Hematopoietic multipotent progenitor cell treated with erythropoietin and hydrocortisone succinate and interleukin-3 and kit ligand, for 8 days (in vitro differentiated cells): ENCODE data around the gene CABP1.
A peak's percentile ranks its signal among the peaks of the same experiment; 100 is the strongest.

Experiments
- DNase-seq: peaks from one replicate; pipeline ENCODE4 v3.0.0-alpha.2; 2015

The CABP1 gene

DNA sequence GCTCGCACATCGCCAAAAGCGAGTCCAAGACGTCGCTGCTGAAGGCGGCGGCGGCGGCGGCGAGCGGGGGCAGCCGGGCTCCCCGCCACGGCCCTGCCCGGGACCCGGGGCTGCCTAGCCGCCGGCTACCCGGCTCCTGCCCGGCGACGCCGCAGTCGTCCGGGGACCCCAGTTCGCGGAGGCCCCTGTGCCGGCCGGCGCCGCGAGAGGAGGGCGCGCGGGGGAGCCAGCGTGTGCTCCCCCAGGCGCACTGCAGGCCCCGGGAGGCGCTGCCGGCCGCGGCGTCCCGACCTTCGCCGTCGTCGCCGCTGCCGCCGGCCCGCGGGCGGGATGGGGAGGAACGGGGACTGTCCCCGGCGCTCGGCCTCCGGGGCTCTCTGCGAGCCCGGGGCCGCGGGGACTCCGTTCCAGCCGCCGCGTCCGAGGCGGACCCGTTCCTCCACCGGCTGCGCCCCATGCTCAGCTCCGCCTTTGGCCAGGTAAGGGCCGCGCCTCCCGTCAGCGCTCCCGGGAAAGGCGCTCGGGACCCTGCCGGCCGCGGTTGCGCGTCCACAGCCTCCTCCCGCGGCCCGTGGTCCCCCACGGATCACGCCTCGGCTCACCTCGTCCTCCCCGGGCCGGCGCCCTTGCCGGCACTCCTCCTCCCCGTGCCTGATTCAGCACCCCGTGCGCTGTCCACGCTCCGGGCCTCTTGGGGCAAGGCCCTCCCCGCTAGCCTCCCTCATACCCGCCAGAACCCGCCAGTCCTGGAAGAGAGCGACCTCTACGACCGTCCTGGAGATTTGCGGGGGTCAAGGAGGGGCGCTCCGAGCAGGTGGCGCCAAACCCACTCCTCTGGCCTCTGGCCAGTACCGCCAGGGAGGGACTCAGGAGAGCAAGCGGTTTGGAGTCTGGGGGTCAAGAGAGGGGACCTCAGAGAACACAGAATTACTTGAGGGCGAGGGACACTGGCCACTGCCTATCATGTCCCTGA is 721 bp downstream of the CABP1 start:
- peak; percentile 51 for DNase-seq

DNA sequence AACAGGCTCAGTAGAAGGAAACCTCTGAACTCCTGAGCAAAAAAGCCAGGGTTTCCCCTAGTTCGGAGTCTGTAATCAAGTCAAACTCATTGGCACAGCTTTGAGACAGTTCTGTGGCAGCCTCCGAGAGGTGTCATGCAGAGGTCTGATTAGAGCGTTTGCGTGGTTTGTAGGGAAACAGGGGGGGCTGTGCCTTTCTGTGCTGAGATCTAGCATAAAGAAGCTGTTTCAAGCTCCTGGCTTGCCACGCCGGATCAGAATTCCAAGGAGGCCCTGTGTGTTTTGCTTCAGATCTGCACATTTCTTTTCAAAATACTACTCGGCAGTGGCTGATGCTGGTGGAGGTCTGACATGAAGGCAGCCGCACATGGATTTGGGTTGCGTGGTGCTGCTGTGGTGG is 1.7 kb downstream of the CABP1 start:
- DNase-seq: no peak

DNA sequence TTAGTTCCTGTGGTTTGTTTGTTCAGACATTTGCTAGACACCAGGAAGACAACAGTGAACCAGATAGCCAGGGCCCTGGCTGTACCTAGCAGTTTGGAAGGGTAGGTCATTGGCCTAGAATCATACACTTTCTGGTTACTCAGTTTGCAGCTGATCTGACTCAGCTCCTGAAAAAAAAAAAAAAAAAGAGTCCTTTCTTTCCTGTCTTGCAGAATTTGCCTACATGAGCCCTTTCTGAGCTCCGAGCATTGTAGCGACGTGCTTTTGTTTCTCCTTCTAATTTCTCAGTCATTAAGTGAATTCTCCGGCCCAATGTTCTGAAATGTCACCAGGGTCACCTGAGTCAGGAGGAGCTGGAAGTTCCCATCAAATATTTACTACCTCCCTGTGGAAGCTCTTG is 2.4 kb downstream of the CABP1 start:
- DNase-seq: no peak

DNA sequence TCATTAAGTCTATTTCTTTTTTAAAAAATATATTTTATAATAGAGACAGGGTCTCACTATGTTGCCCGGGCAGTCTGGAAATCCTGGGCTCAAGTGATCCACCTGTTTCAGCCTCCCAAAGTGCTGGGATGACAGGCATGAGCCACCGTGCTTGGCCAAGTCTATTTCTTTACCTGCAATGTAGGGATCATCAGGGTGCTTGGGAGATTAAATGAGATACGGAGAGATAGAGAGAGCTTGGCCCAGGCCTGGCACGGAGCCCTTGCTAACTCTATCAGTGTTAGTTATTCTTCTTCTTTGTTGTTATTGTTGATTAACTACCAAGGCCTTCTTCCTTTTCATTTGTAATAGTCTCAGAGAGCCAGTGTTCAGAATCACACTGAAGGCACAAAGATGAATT is 3.1 kb downstream of the CABP1 start:
- DNase-seq: no peak

DNA sequence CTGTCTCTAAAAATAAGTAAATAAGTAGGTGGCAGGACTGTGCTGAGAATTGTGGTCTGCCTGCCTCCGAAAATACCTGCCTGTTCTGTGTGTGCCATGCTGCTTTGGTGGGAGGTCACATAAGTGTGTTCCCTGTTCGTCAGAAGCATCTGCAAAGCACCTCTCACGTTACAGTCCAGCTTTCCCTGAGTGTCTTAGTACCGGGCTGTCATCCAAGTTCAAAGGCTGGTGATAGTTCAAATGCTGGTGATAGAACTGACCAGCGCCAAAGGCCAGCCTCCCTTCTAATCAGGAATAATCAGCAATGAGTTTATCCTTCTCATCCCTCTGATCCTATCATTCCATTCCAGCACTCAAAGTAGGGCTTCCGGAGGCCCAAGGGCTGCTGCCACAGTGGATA is 5.6 kb downstream of the CABP1 start:
- DNase-seq: no peak

DNA sequence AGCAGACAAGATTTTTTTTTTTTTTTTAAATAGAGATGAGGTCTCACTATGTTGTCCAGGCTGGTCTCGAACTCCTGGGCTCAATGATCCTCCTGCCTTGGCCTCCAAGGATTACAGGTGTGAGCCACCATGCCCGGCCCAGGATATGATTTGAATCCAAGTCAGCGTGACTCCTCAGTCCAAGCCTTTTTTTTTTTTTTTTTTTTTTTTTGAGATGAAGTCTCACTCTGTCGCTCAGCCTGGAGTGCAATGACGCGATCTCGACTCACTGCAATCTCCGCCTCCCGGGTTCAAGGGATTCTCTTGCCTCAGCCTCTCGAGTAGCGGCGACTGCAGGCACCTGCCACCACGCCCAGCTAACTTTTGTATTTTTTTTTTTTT is 6.9 kb downstream of the CABP1 start:
- no peak for DNase-seq

DNA sequence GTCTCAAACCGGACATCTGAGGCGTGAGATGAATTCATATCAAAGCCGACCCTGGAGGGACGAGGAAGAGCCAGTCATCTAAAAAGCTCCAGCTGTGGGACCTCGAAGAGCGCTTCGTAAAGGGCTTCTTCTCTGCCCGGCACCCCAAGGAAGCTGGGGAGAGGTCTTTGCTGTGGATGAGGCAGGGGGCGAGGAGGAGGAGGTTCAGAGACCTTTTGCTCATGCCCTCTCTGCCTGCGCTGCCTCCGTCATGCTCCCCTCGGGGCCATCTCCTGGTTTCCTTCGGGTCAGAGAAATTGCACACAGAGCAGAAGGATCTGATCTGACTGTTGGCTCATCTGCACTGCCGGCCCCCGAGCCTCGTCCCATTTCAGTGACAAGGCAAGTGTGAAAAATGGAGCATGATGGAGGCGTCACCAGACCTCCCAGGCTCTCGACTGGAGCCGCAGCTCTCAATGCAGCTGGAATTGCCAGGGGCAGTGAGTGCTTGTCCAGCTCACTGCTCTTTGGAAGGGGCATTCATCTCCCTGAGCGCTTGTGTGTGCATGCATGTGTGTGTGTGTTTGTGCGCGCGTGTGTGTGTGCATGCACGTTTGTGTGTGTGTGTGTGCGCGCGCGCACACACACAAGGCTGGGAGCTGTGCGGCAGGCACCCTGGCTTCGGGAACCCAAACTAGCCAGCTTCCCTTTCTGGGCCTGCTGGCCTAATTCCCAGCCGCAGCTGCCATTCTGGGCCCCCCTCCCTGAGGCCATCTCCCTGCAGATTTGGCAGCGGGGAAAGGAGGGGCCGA is 9.2 kb downstream of the CABP1 start:
- no peak for DNase-seq

DNA sequence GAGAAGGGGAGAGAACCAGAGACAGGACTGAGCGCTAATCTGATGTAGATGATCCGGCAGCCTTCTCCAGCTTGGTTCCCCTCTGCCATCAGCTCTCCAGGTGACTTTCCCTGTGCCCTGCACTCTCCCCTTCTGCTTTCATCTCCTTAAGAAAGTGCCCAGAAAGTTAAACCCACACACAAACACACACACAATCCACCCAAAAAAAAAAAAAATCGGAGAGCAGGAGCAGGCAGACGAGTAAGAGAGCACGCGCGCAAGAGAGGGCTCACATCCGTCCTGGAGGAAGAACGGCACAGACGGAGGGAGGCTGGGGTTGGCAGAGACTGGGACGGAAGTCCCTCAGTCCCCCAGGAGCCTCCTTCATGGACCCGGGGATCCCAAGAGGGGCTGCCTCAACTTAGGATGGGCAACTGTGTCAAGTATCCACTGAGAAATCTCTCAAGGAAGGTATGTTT is 9.8 kb downstream of the CABP1 start:
- DNase-seq: no peak

DNA sequence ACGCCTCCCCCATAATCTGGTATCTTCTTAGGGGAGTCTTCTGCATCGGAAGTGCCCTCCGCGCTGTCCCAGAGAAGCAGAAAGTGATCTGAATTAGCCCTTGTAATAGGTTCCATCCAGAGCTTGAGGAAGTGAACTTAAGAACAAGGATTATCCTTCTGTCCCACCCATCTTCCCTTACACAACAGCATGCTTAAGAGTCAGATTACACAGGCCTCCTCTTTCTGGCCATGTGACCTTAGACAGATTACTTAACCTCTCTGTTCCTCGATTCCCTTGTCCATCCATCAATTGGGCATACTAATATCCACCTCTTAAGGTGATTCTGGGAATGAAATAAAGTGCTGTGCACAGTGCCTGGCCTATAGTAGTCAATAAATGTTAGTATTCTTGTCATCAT is 11.4 kb downstream of the CABP1 start:
- no peak for DNase-seq

DNA sequence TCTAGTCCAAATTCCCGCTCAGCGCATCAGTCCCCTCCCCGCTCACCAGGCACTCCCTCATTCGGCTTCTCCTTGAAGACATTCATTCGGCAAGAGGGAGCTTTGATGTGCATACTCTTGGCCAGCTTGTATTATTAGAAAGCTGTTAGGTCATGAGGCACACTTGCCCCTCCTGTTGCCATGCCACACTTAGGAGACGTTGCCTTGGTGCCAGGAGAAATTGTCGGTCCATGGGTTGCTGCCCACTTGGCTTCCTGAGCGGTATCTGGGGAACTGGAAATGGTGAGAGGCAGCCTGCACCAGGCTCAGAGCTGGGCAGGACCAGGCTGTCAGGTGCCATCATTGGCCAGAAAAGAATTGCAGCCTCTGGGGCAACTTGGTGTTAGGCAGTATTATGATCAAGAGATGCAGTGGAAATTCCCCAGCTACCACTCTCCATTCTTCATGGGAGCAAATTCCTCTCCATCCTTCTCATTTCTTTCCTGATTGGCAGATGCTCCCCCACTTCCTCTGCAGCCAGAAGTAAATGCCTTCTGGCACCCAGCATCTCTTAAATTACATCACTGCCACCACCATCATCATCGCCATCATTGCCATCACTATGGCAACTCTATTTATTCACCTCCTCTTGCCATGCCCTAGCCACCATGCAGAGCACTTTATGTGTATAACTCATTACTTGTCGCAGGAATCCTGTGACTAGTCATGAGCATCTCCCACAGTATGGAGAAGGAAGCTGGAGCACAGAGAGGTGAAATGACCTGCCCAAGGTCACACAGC is 12.4 kb downstream of the CABP1 start:
- no peak for DNase-seq

DNA sequence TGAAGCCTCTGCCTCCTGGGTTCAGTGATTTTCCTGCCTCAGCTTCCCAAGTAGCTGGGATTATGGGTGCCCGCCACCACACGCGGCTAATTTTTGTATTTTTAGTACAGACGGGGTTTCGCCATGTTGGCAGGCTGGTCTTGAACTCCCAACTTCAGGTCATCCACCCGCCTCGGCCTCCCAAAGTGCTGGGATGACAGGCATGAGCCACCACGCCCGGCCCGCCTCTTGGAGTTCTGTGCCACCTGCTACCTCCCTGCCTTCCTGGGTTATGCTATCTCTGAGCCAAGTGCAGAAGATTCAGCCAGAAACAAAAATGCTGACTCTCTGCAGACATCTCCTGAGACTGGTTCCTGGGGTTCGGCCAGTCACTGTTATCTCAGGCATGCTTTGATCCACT is 13.2 kb downstream of the CABP1 start:
- no peak for DNase-seq

DNA sequence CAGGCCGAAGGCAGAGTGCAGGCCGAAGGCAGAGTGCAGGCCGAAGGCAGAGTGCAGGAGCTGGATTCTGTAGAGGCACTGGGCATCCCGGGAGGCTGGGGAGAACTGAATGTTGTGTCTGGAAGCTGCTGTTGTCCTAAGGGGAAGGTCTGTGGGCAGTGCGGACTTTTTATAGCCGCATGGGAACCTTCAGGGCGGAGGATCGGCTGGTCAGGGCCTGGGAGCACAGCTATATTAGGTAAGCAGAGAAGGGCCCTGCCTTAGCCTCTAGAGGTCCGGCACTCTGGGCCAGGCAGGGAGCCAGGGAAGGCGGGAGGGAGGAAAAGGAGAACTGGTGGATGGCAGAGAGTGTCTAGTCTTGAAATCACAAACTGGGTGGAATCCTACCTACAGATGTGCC is 14.2 kb downstream of the CABP1 start:
- no peak for DNase-seq

DNA sequence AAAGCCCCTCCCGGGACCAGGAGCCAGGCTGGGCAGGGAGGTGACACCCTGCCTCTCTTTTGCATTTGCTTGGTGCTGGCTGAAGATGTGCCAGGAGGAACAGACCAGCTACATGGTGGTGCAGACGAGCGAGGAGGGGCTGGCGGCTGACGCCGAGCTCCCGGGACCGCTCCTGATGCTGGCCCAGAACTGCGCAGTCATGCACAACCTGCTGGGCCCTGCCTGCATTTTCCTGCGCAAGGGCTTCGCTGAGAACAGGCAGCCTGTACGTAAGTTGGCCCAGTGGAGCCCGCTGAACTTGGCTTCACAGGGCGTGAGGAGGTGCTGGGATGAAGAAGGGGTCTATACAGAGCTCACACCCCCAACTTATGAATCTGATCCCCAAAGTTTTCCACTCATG is 15.6 kb downstream of the CABP1 start:
- no peak for DNase-seq

DNA sequence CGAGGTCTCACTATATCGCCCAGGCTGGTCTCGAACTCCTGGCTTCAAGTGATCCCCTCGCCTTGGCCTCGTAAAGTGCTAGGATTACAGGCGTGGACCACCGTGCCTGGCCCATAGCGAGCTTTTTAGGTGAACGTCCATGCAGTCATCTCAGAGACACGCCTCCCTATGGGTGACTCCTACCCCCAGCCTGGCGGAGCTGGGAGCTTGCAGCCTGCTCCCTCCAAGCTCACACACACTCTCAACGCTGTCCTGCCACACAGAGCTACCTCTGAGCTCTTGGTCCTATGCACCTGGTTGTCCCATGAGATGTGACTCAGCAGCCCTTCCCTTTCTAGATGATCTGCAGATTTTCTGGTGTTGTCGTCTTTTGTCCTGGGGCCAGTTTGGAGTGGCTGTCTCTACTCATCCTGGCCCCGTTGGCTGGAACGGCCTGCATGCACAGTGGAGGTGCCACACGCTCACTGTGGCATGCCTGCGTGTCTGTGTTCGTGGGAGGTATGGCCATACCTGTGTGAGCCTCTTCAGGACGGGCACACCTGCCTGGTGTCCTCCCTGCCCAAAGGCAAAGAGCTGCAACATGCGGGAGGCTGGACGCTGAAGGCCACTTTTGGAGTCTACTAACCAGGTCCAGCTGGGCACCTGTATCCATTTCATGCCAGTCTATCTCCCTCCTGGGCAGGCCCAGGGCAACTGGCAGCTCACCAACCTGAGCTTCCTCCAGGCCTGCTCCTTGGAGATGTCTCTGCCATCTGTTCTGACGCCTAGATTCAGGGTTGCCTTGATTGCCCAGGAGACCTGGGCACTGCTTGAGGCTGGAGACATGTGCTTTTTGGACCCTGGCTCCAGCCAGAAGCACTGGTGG is 18.1 kb downstream of the CABP1 start:
- no peak for DNase-seq

DNA sequence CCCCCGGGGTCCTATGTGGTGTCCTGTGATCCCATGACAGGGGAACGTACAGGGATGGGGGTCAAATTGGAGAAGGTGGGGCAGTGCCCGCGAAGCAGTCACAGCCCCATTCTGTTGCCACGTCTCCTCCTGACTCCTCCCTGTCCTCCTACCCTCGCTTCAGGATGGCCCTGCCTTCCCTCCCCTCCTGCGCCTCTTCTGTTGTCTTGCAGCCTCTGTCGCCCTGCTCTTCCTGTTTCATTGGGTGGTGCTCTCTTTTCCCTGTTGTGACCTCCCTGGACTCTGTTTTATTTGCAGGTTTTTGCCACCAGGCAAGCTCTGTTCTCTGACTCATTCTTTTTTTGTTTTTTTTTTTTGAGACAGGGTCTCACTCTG is 18.7 kb downstream of the CABP1 start:
- DNase-seq: no peak

DNA sequence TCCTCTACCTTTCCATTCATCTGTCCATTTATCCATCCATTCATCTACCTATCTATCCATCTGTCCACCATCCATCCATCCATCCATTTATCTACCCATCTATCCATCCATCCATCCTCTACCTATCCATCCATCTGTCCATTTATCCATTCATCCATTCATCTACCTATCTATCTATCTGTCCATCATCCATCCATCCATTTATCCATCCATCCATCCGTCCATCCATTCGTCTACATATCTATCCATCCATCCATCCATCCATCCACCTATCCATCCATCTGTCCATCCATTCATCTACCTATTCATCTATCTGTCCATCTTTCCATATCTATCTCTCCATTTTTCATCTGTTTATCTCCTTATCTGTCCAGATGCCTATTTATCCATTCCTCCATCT is 21.0 kb downstream of the CABP1 start:
- DNase-seq: no peak

DNA sequence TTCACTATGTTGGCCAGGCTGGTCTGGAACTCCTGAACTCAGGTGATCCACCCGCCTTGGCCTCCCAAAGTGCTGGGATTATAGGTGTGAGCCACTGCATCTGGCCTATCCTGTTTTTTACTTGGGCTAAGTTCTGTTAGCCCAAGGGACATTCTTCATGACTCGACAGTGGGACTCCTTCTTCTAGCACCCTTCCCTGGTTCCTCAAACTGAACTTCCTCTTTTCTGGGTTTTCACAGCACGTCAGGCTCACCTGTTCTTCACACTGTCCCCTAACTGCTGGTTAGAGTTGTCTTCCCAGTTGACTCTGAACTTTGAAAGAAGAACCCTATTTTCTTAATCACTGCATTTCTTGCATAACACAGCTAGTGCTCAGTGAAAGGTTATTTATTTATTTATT is 22.5 kb downstream of the CABP1 start:
- no peak for DNase-seq

DNA sequence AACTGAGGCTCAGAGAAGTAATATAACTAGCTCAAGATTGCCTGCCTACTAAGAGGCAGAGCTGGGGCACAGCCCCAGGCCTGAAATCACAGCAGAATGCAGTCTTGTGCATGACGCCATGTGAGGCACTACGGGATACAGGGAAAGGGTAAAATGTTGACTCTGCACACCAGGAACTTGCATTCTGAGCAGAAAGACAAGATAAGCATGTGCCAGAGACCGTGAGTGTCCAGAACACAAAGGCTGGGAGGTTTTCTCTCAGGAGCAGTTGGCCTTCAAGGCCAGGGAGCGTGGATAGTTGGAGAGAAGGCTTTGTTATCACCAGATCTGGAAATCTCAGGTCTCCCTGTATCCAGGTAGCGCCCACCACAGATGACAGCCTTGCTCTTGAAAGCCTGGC is 23.3 kb downstream of the CABP1 start:
- DNase-seq: no peak

DNA sequence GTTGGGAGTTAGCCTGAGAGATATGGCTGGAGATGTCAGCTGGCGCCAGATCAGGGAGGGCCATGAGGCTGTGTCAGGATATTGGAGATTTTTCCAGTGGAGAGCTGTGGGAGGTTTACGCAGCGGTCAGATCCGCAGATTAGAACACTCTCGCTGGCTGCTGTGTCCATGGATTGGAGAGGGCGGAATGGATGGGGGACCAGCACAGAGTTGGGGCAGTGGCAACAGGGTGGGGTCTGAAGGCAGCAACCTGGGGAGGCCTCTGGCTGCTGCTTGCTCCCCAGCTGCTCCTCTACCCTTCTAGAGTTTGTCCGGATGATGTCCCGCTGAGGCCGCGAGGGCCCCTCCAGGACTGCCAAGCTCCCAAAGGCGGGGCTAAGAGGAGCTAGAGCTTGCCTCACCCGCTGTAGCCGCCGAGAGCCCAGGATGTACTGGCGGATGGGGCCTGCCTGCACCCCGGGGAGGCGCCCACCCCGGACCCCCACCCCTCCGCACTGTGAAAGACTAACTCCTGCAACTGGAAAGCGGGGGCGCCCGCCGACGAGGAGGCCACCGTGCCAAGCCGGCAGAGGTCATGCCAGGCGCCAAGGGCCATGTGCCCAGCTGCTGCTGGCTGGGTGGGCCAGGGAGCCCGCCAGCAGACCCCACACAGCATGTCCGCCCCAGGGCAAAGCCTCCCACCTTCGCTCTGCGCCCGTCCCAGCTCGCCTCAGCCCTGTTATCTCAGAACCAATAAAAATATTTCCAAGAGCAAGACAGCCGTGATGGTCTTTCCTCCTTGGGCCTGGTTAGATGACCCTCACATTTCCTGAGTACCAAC is 26.4 kb downstream of the CABP1 start:
- DNase-seq: no peak

DNA sequence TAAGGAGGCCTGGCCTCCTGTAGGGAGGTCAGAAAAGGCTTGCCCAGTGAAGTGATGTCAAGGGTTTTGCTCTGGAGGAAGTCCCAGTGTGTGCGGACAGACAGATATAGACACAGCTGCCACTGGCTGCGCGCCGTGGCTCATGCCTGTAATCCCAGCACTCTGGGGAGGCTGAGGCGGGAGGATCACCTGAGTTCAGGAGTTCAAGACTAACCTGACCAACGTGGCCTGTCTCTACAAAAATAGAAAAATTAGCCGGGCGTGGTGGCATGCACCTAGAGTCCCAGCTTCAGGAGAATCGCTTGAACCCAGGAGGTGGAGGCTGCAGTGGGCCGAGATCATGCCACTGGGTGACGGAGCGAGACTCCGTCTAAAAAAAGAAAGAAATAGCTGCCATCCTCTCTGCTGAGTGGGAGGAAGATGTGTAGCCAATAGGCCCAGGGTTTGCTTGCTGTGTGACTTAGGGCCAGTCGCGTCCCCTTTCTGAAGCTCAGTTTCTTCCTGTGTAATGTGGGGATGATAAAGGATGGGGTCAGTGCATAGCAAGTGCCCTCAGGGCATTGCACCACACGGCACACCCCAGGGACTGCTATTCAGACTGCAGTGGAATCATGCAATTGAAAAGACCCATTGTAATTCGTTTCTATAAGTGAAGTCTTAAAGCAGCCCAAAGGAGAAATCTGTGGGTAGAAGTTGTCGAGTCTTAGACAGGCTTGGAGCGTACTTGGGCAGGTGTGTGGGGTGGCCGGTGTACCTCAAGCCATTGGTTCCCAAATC is 27.9 kb downstream of the CABP1 start:
- DNase-seq: no peak
